GM12891 (cell line): ENCODE data around the gene SFXN2.

ENCODE experiments used
- POLR2A ChIP-seq: IDR thresholded peaks from 2 replicates; pipeline ENCODE4 v1.6.1; 2011; ENCODE audit warnings: low read depth, low read length, control low read depth
- POLR2AphosphoS5 ChIP-seq: IDR thresholded peaks from 2 replicates; pipeline ENCODE4 v1.6.1; 2011; ENCODE audit warnings: low read depth, low read length, control low read depth

- TF ChIP-seq POLR2A (no peak), POLR2AphosphoS5 (no peak)
Observed at GRCh38 chr10:102681696-102682095, 32.7 kb upstream of the SFXN2 start.
